ENCODE results near the gene SOX14. TPM values are rescaled to one million over a fixed set of nuclear protein-coding genes. Genes with fewer than 3 reads are reported as not detected.

SOX14 gene
- total RNA-seq, 1 donor from 2014 or later = not detected

DNA sequence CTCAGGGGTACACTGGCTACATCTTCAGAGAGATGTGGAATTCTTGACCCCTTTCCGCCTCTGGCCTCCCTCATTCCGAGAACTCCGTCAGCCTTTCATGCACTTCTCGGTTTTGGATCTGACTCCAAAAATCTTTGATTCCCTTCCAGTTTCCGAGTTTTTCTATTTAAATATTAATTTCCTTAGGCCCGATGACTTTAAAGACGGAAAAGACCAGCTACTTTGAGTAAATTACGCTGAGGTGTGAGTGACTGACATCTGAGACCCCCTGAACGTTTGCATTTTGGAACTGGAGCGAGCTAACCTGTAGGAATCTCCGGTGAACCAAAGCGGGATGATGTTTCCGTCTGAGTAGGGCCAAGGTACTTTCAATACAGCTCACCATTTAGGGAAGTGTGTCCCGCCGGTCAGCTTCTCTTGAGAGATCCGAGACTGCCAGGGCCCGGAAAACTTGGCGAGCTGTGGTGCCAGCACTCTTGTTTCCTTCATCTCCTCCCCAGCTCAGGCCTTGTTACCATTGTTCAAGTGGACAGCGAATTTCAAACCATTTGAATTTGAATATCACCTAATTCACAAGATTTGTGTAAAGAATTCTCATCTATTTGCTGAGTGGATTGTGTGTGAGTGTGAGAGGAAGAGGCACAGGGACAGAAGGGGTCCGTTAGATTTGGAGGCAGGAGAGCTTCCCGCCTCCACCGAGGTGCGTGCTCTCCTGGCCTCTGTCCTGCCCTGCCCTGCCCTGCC lies 5.4 kb downstream of the SOX14 start:
- H3K36me3 ChIP-seq = no peaks in the 10 kb centered on the region
- H3K27ac ChIP-seq = no peak overlapping the region
- no peaks in the 10 kb centered on the region for H3K9me3 ChIP-seq
- DNase-seq (no peak), ATAC-seq (no peak)
- intact Hi-C loops (cut with DNase I) = no loop called here
- no peak overlapping the region for H3K4me3 ChIP-seq
- H3K4me1 ChIP-seq = peaks cover 46% of the 10 kb centered on the region
- peaks cover 100% of the 10 kb centered on the region for H3K27me3 ChIP-seq (ENCODE audit: low read depth)
- TF ChIP-seq, protein P1, sequence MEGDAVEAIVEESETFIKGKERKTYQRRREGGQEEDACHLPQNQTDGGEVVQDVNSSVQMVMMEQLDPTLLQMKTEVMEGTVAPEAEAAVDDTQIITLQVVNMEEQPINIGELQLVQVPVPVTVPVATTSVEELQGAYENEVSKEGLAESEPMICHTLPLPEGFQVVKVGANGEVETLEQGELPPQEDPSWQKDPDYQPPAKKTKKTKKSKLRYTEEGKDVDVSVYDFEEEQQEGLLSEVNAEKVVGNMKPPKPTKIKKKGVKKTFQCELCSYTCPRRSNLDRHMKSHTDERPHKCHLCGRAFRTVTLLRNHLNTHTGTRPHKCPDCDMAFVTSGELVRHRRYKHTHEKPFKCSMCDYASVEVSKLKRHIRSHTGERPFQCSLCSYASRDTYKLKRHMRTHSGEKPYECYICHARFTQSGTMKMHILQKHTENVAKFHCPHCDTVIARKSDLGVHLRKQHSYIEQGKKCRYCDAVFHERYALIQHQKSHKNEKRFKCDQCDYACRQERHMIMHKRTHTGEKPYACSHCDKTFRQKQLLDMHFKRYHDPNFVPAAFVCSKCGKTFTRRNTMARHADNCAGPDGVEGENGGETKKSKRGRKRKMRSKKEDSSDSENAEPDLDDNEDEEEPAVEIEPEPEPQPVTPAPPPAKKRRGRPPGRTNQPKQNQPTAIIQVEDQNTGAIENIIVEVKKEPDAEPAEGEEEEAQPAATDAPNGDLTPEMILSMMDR (IDR thresholded peaks at IDR 0.05) = no peak

DNA sequence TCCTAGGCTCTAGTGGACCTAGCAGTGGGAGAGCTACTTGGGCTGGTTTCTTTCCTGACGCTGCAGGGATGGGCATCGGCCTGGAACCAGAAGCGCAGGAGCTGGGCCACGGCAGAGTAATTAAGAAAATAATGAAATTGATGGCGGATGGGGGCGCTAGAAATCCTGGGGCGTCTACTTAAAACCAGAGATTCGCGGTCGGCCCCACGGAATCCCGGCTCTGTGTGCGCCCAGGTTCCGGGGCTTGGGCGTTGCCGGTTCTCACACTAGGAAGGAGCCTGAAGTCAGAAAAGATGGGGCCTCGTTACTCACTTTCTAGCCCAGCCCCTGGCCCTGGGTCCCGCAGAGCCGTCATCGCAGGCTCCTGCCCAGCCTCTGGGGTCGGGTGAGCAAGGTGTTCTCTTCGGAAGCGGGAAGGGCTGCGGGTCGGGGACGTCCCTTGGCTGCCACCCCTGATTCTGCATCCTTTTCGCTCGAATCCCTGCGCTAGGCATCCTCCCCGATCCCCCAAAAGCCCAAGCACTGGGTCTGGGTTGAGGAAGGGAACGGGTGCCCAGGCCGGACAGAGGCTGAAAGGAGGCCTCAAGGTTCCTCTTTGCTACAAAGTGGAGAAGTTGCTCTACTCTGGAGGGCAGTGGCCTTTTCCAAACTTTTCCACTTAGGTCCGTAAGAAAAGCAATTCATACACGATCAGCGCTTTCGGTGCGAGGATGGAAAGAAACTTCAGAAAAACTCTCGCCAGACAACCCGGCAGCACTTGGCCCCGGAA lies 6.1 kb downstream of the SOX14 start:
- H3K4me3 ChIP-seq = peak overlapping the region; percentile 33
- peaks cover 100% of the 10 kb centered on the region for H3K27me3 ChIP-seq (ENCODE audit: low read depth)
- peak in 1 of 2 donors; percentile 21 for ATAC-seq
- no peaks in the 10 kb centered on the region for H3K9me3 ChIP-seq
- no peak for DNase-seq
- intact Hi-C loops (cut with DNase I) = no loop called here
- H3K36me3 ChIP-seq = no peaks in the 10 kb centered on the region
- no peak overlapping the region for H3K27ac ChIP-seq
- peaks cover 39% of the 10 kb centered on the region for H3K4me1 ChIP-seq
- TF ChIP-seq, protein P1 (IDR thresholded peaks at IDR 0.05) = no peak

DNA sequence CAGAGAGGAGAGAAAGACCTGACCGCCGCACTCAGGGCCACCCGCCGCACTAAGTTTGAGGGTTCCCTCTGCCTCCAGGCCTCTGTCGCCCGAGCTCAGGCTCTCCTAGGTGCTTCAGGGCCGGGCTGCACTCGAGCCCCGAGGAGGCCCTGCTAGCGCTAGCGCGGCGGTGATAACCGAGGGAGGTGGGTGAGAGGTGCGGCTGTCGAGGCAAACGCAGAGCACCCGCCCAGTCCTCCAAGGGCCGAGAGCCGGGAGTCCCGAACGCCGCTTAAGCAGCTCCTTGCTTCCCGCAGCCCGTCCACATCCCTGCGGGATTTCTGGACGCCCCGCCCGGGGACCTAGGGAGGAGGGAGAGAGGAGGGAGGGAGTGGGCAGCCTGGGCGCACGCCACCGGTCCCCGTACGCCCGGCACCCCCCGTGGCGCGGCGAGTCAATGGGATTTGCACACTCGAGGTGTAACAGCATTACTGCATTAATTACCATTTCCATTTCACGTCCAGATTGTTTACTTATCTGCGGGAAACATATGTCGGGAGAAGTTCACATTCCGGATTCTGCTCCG lies 6.8 kb downstream of the SOX14 start:
- TF ChIP-seq, protein P1 (IDR thresholded peaks at IDR 0.05) = no peak
- no peaks in the 10 kb centered on the region for H3K36me3 ChIP-seq
- intact Hi-C loops (cut with DNase I) = no loop called here
- H3K4me3 ChIP-seq = peak overlapping the region; percentile 33
- DNase-seq (no peak), ATAC-seq (peak; percentile 40 to 42)
- H3K4me1 ChIP-seq = peaks cover 39% of the 10 kb centered on the region
- peaks cover 97% of the 10 kb centered on the region for H3K27me3 ChIP-seq (ENCODE audit: low read depth)
- no peaks in the 10 kb centered on the region for H3K9me3 ChIP-seq
- no peak overlapping the region for H3K27ac ChIP-seq

DNA sequence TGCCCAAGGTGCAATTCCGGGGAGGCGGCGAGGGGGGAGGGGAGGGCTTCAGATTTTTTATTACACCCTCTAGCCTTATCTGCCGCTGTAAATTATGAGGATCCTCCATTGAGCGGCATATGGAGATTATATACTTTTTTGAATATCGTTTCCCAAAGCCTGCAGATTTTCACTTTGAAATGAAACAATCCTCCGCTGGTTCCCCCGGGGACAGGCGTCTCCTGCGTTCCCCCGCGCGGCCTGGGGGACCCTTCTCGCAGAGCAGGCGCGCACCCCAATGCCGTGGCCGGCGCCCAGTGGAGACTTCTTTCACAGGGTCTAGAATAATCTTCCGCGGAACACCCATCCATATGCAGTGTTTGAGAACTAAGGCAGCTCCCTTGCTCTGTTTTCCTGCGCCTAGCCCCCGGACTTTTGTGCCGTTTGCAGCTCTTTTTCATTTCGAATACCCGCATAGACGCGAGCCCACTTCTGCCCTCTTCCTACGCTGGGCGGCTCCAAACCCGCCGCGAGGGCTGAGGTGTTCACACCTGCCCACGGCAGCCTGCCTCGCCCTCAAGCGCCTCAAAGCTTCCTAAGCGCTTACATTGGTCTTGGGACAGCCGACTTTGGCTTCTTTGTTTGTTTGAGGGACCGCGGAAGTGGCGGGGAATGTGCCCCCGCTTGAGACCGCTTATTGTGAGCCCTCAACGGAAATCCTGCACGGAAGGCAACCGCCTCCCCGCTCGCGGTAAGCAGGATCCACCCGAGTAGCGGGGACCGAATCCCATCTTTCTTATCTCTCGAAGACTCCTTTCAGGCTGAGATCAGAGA lies 7.5 kb downstream of the SOX14 start:
- Histone ChIP-seq H3K27ac (no peak overlapping the region), H3K4me1 (peaks cover 39% of the 10 kb centered on the region), H3K9me3 (no peaks in the 10 kb centered on the region), H3K36me3 (no peaks in the 10 kb centered on the region), H3K4me3 (peak overlapping the region; percentile 33), H3K27me3 (ENCODE audit: low read depth) (peaks cover 93% of the 10 kb centered on the region)
- TF ChIP-seq, protein P1 (IDR thresholded peaks at IDR 0.05) = no peak
- ATAC-seq (no peak), DNase-seq (no peak)
- intact Hi-C loops (cut with DNase I) = no loop called here
